ENCODE measurements around the gene CTF1.
A peak's percentile ranks its signal among the peaks of the same experiment; 100 is the strongest.
"Not testable (repeated sequence)": the region's sequence is repeated elsewhere in the genome, so short reads cannot be mapped to it uniquely, and the experiment has no call there.

Gene CTF1

GRCh38 chr16:30931068-30931650 lies 34.7 kb downstream of the CTF1 start:
- Histone ChIP-seq H3K9me3 (replicated peaks; ENCODE audit: insufficient read depth, low read length) (no peaks in the 10 kb centered on the region), H3F3A (ENCODE audit: insufficient read depth, low read length) (no peaks in the 10 kb centered on the region), H3K27me3 (replicated peaks; ENCODE audit: insufficient read depth, low read length) (no peaks in the 10 kb centered on the region), H3K9ac (ENCODE audit: low read length) (no peak overlapping the region), H3K4me3 (ENCODE audit: low read length) (no peak overlapping the region), H2AFZ (ENCODE audit: low read length) (no peak overlapping the region), H3K4me1 (ENCODE audit: low read length) (no peaks in the 10 kb centered on the region), H3K27ac (ENCODE audit: low read length) (no peak overlapping the region), H3K36me3 (replicated peaks; ENCODE audit: insufficient read depth, low read length) (no peaks in the 10 kb centered on the region), H3K4me2 (ENCODE audit: low read depth, low read length) (no peak overlapping the region), H3K79me2 (ENCODE audit: low read length) (no peaks in the 10 kb centered on the region), H3K9me2 (replicated peaks; ENCODE audit: insufficient read depth, low read length) (no peaks in the 10 kb centered on the region), H4K20me1 (ENCODE audit: insufficient read depth, low read length) (no peaks in the 10 kb centered on the region)
- no peak for TF ChIP-seq CTCF (IDR thresholded peaks at IDR 0.05; ENCODE audit: low read length)
- TF ChIP-seq EZH2 (optimal IDR thresholded peaks at IDR 0.05; ENCODE audit: low read depth, low read length), result no peak
- no peak for TF ChIP-seq EZH2phosphoT487 (IDR thresholded peaks at IDR 0.05; ENCODE audit: low read length)
- no peak for DNase-seq

GRCh38 chr16:30934827-30935557 lies 38.6 kb downstream of the CTF1 start:
- no peak overlapping the region for H3K27ac ChIP-seq (ENCODE audit: low read length)
- H3K36me3 ChIP-seq (replicated peaks; ENCODE audit: insufficient read depth, low read length), result no peaks in the 10 kb centered on the region
- H3K79me2 ChIP-seq (ENCODE audit: low read length), result no peaks in the 10 kb centered on the region
- H3K9ac ChIP-seq (ENCODE audit: low read length), result no peak overlapping the region
- H2AFZ ChIP-seq (ENCODE audit: low read length), result no peak overlapping the region
- H3K4me3 ChIP-seq (ENCODE audit: low read length), result no peak overlapping the region
- H3K9me2 ChIP-seq (replicated peaks; ENCODE audit: insufficient read depth, low read length), result no peaks in the 10 kb centered on the region
- TF ChIP-seq EZH2 (optimal IDR thresholded peaks at IDR 0.05; ENCODE audit: low read depth, low read length) (no peak), CTCF (IDR thresholded peaks at IDR 0.05; ENCODE audit: low read length) (peak; percentile 44)
- no peaks in the 10 kb centered on the region for H3K4me1 ChIP-seq (ENCODE audit: low read length)
- H3K4me2 ChIP-seq (ENCODE audit: low read depth, low read length), result no peak overlapping the region
- H4K20me1 ChIP-seq (ENCODE audit: insufficient read depth, low read length), result no peaks in the 10 kb centered on the region
- DNase-seq, result peak; percentile 17
- H3K27me3 ChIP-seq (replicated peaks; ENCODE audit: insufficient read depth, low read length), result no peaks in the 10 kb centered on the region
- no peaks in the 10 kb centered on the region for H3K9me3 ChIP-seq (replicated peaks; ENCODE audit: insufficient read depth, low read length)
- H3F3A ChIP-seq (ENCODE audit: insufficient read depth, low read length), result no peaks in the 10 kb centered on the region

GRCh38 chr16:30937692-30938091 lies 41.3 kb downstream of the CTF1 start:
- DNase-seq, result no peak

GRCh38 chr16:30939571-30939970 lies 43.2 kb downstream of the CTF1 start:
- not testable (repeated sequence) for H3K27me3 ChIP-seq (replicated peaks; ENCODE audit: insufficient read depth, low read length); H2AFZ ChIP-seq (ENCODE audit: low read length); H3K9me3 ChIP-seq (replicated peaks; ENCODE audit: insufficient read depth, low read length); H3F3A ChIP-seq (ENCODE audit: insufficient read depth, low read length); H3K79me2 ChIP-seq (ENCODE audit: low read length); H4K20me1 ChIP-seq (ENCODE audit: insufficient read depth, low read length); H3K9ac ChIP-seq (ENCODE audit: low read length); H3K36me3 ChIP-seq (replicated peaks; ENCODE audit: insufficient read depth, low read length); H3K4me2 ChIP-seq (ENCODE audit: low read depth, low read length); H3K4me3 ChIP-seq (ENCODE audit: low read length); H3K9me2 ChIP-seq (replicated peaks; ENCODE audit: insufficient read depth, low read length); DNase-seq; H3K27ac ChIP-seq (ENCODE audit: low read length)
- peaks cover 12% of the 10 kb centered on the region for H3K4me1 ChIP-seq (ENCODE audit: low read length)

More at GRCh38 chr16:30937692-30938091, 41.3 kb downstream of the CTF1 start:
- no peaks in the 10 kb centered on the region for H3K79me2 ChIP-seq (ENCODE audit: low read length)
- no peak overlapping the region for H3K4me3 ChIP-seq (ENCODE audit: low read length)
- no peaks in the 10 kb centered on the region for H3K9me3 ChIP-seq (replicated peaks; ENCODE audit: insufficient read depth, low read length)
- H3F3A ChIP-seq (ENCODE audit: insufficient read depth, low read length), result peaks cover 7% of the 10 kb centered on the region; the same call in 1 of the 2 replicates
- H2AFZ ChIP-seq (ENCODE audit: low read length), result no peak overlapping the region
- no peaks in the 10 kb centered on the region for H3K9me2 ChIP-seq (replicated peaks; ENCODE audit: insufficient read depth, low read length)
- TF ChIP-seq EZH2 (optimal IDR thresholded peaks at IDR 0.05; ENCODE audit: low read depth, low read length) (no peak), CTCF (IDR thresholded peaks at IDR 0.05; ENCODE audit: low read length) (no peak), EZH2phosphoT487 (IDR thresholded peaks at IDR 0.05; ENCODE audit: low read length) (no peak)
- no peak overlapping the region for H3K27ac ChIP-seq (ENCODE audit: low read length)
- no peak overlapping the region for H3K9ac ChIP-seq (ENCODE audit: low read length)
- H3K4me2 ChIP-seq (ENCODE audit: low read depth, low read length), result no peak overlapping the region
- no peaks in the 10 kb centered on the region for H4K20me1 ChIP-seq (ENCODE audit: insufficient read depth, low read length)
- H3K4me1 ChIP-seq (ENCODE audit: low read length), result peaks cover 12% of the 10 kb centered on the region
- no peaks in the 10 kb centered on the region for H3K27me3 ChIP-seq (replicated peaks; ENCODE audit: insufficient read depth, low read length)
- no peaks in the 10 kb centered on the region for H3K36me3 ChIP-seq (replicated peaks; ENCODE audit: insufficient read depth, low read length)
